CD4-positive, alpha-beta memory T cell (primary cell): ENCODE results near the gene TSPAN31. TPM values are rescaled to one million over a fixed set of nuclear protein-coding genes. Genes with fewer than 3 reads are reported as not detected.

Experiments
- CTCF ChIA-PET: fragments of 350-600 bp; sonication (Branson Sonifier 250); formaldehyde crosslinking; loops from one replicate; lab custom pipeline; 2021; ENCODE audit warnings: inconsistent platforms; ENCODE audit not compliant: partially characterized antibody; lab: Charles Lee
- POLR2A ChIA-PET: fragments of 350-600 bp; sonication (Branson Sonifier 250); formaldehyde crosslinking; loops from one replicate; lab custom pipeline; 2021; ENCODE audit not compliant: partially characterized antibody; lab: Charles Lee
- DNase-seq, 5 donors: peaks; one replicate each; pipeline versions ENCODE4 v3.0.0 to v3.0.0-alpha.2; 2020 to 2022; ENCODE audit warnings: mixed read lengths in 1 of 5
- H3K27ac ChIP-seq: one replicate; pipeline ENCODE4 v1.7.0; 2013; ENCODE audit warnings: low read depth, low read length
- H3K27me3 ChIP-seq: 2 replicates; pipeline ENCODE4 v1.7.0; 2013; ENCODE audit warnings: mild to moderate bottlenecking, low read length, moderate library complexity; ENCODE audit not compliant: insufficient read depth
- H3K36me3 ChIP-seq: 2 replicates; pipeline ENCODE4 v1.7.0; 2013; ENCODE audit warnings: mild to moderate bottlenecking, low read length, moderate library complexity; ENCODE audit not compliant: insufficient read depth
- H3K4me1 ChIP-seq: 2 replicates; pipeline ENCODE4 v1.7.0; 2013; ENCODE audit warnings: mild to moderate bottlenecking, low read length, moderate library complexity; ENCODE audit not compliant: insufficient read depth
- H3K4me3 ChIP-seq, 2 donors: one replicate each; pipeline ENCODE4 v1.7.0; 2013; ENCODE audit warnings: low read length in 2 of 2, mild to moderate bottlenecking in 1 of 2
- H3K9me3 ChIP-seq, 2 donors: one replicate each; pipeline ENCODE4 v1.7.0; 2013; ENCODE audit warnings: low read length in 2 of 2, control low read depth in 1 of 2; ENCODE audit not compliant: control insufficient read depth in 1 of 2
- H3K27ac Mint-ChIP-seq, 7 donors: one replicate each; pipeline ENCODE4 v1.8.0; 2020 to 2021; ENCODE audit warnings: mixed read lengths in 7 of 7, mild to moderate bottlenecking in 6 of 7, inconsistent platforms in 3 of 7, moderate library complexity in 3 of 7
- H3K27me3 Mint-ChIP-seq, 2 donors: one replicate each; pipeline ENCODE4 v1.8.0; 2020 to 2021; ENCODE audit warnings: mixed read lengths in 2 of 2
- H3K36me3 Mint-ChIP-seq, 2 donors: one replicate each; pipeline ENCODE4 v1.8.0; 2020 to 2021; ENCODE audit warnings: mixed read lengths in 2 of 2, inconsistent platforms in 1 of 2, mild to moderate bottlenecking in 1 of 2
- H3K4me1 Mint-ChIP-seq, 4 donors: one replicate each; pipeline ENCODE4 v1.8.0; 2020 to 2021; ENCODE audit warnings: mixed read lengths in 4 of 4, mild to moderate bottlenecking in 1 of 4
- H3K4me3 Mint-ChIP-seq, 8 donors: one replicate each; pipeline ENCODE4 v1.8.0; 2020 to 2021; ENCODE audit warnings: mixed read lengths in 8 of 8, mild to moderate bottlenecking in 7 of 8, moderate library complexity in 6 of 8, inconsistent platforms in 3 of 8
- H3K9me3 Mint-ChIP-seq, 8 donors: one replicate each; pipeline ENCODE4 v1.8.0; 2020 to 2021; ENCODE audit warnings: mixed read lengths in 8 of 8, mild to moderate bottlenecking in 5 of 8, inconsistent platforms in 3 of 8, moderate library complexity in 1 of 8
- intact Hi-C: fragments of 100-400 bp; cut with micrococcal nuclease; formaldehyde crosslinking; loops from one replicate; pipeline ENCODE4 v1.15.1; 2023
- polyA plus RNA-seq, 2 donors: library from polyadenylated mRNA; unstranded; fragments of 300-500 nt; fragmentation: Illumina TruSeq; gene quantifications; one replicate each; pipeline ENCODE4 v1.2.3, GENCODE V29; 2021
- total RNA-seq, 2 experiments: library from RNA; stranded (reverse); gene quantifications; one replicate each; pipeline ENCODE4 v1.2.3, GENCODE V29; 2021

TSPAN31 gene
- total and polyA plus RNA-seq, 4 experiments from 2014 or later = 27.5 to 76.2 (median 34.0) TPM

DNA sequence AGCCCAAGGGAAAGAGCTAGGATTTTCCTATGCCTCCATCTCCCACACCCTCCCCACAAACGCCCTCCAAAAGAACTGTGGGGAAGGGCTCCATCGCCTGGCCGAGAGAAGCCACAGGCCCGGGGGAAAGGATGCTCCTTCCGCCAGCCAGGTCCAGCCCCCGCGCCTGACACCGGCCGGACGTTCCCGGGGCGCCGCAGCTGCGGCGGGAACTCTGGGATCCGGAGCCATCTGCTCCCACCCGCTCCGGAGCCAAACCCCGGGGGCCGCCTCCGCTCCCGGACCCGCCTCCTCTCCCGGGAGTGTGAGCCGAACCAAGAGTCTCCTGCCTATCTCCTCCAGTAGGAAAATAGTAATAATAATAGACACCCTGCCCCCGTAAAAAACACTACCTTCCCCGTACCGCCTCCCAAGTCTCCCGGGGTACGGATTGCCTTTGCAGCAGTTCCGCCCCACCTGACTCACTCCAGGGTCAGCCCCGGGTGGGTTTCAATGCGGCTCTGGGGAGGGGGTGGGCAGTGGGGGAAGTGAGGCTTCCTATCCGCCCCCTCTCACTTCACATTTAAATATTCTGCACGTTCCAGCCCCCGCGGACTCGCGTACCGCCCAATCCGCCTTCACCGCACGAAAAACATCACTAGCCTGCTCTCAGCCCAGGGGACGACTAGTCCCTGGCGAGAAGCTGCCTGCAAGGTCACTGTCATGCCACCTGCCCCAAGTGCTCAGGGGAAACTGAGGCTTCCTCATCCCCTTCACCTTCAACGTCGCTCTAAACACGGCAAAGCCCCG is 8.7 kb upstream of the TSPAN31 start:
- Mint-ChIP-seq H3K4me3 (no peak overlapping the region), H3K36me3 (peaks cover 36 to 59% of the 10 kb centered on the region in 2 donors), H3K4me1 (peaks cover 24 to 46% (median 35%) of the 10 kb centered on the region in 4 donors), H3K9me3 (peaks cover 0 to 1% (median 0%) of the 10 kb centered on the region in 8 donors), H3K27ac (peak overlapping the region in 6 of 7 donors; percentile 48 to 81 (median 64)), H3K27me3 (no peaks in the 10 kb centered on the region)
- peak in 1 of 5 donors; percentile 33 for DNase-seq
- Histone ChIP-seq H3K9me3 (no peaks in the 10 kb centered on the region), H3K27me3 (no peaks in the 10 kb centered on the region), H3K4me3 (no peak overlapping the region), H3K27ac (no peak overlapping the region), H3K36me3 (peaks cover 53% of the 10 kb centered on the region), H3K4me1 (peaks cover 35% of the 10 kb centered on the region)
- ChIA-PET CTCF (interaction anchor here (1.4 kb wide), 1 partner anchor 153 kb away, joined by 3 read pairs; no protein-coding TSS in a partner anchor), POLR2A (interaction anchor here (1.0 kb wide), 1 partner anchor 9 kb away, joined by 3 read pairs; the partner anchor contains the start of gene TSPAN31)
- intact Hi-C loops = no loop called here

GRCh38 chr12:57736741-57737466 is 7.9 kb upstream of the TSPAN31 start:
- intact Hi-C loops = no loop called here
- Mint-ChIP-seq H3K4me1 (peaks cover 24 to 50% (median 38%) of the 10 kb centered on the region in 4 donors), H3K9me3 (peaks cover 0 to 1% (median 0%) of the 10 kb centered on the region in 8 donors), H3K36me3 (peaks cover 31 to 56% of the 10 kb centered on the region in 2 donors), H3K4me3 (peak overlapping the region in 1 of 8 donors; percentile 73), H3K27ac (peak overlapping the region in 4 of 7 donors; percentile 48 to 68 (median 64)), H3K27me3 (no peaks in the 10 kb centered on the region)
- Histone ChIP-seq H3K27me3 (no peaks in the 10 kb centered on the region), H3K9me3 (no peaks in the 10 kb centered on the region), H3K36me3 (peaks cover 46% of the 10 kb centered on the region), H3K4me3 (no peak overlapping the region), H3K4me1 (peaks cover 36% of the 10 kb centered on the region), H3K27ac (no peak overlapping the region)
- POLR2A ChIA-PET = no interaction called here
- peak in 1 of 5 donors; percentile 30 for DNase-seq
- CTCF ChIA-PET = interaction anchor here (1.4 kb wide), 1 partner anchor 154 kb away, joined by 3 read pairs; no protein-coding TSS in a partner anchor

DNA sequence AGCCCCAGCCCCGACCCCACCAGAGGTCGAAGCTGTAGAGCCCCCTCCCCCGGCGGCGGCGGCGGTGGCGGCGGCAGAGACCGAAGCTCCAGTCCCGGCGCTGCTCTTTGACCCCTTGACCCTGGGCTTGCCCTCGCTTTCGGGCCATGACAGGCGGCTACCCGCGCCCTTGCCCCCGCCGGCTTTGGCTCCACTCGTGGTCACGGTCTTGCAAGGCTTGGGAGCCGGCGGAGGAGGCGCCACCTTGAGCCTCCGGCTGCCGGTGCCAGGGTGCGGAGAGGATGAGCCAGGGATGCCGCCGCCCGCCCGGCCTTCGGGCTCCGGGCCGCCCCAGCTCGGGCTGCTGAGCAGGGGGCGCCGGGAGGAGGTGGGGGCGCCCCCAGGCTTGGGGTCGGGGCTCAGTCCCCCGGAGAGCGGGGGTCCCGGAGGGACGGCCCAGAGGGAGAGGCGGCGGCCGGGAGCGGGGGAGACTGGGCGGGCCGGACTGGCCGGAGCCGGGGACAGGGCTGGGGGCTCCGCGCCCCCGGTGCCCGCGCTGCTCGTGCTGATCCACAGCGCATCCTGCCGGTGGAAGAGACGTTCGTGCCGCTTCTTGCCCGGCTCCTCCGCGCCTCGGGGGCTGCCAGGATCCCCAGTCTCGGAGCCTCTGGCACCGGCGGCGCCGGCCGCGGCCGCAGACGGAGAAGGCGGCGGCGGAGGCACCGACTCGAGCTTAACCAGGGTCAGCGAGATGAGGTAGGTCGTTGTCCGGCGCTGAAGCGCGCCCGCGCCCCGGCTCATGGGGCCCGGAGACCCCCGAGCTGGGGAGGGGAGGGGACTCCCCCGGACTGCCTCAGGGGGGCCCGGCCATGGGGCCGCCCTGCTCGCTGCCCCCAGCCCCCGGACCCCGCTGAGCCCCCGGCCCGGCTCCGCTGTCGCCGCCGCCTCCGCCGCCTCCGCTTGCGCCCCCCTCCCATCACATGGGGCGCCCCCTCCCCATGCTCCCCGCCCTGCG is 7.1 kb upstream of the TSPAN31 start:
- ChIA-PET CTCF (no interaction called here), POLR2A (no interaction called here)
- H3K27ac Mint-ChIP-seq = no peak overlapping the region
- no peak for DNase-seq
- peaks cover 29 to 57% (median 43%) of the 10 kb centered on the region in 4 donors for H3K4me1 Mint-ChIP-seq
- Histone ChIP-seq H3K9me3 (no peaks in the 10 kb centered on the region), H3K27me3 (no peaks in the 10 kb centered on the region), H3K27ac (no peak overlapping the region), H3K4me1 (peaks cover 44% of the 10 kb centered on the region), H3K36me3 (peaks cover 37% of the 10 kb centered on the region), H3K4me3 (no peak overlapping the region)
- H3K36me3 Mint-ChIP-seq = peaks cover 23 to 52% of the 10 kb centered on the region in 2 donors
- H3K4me3 Mint-ChIP-seq = no peak overlapping the region
- H3K27me3 Mint-ChIP-seq = no peaks in the 10 kb centered on the region
- peaks cover 0 to 1% (median 0%) of the 10 kb centered on the region in 8 donors for H3K9me3 Mint-ChIP-seq
- intact Hi-C loops = no loop called here

DNA sequence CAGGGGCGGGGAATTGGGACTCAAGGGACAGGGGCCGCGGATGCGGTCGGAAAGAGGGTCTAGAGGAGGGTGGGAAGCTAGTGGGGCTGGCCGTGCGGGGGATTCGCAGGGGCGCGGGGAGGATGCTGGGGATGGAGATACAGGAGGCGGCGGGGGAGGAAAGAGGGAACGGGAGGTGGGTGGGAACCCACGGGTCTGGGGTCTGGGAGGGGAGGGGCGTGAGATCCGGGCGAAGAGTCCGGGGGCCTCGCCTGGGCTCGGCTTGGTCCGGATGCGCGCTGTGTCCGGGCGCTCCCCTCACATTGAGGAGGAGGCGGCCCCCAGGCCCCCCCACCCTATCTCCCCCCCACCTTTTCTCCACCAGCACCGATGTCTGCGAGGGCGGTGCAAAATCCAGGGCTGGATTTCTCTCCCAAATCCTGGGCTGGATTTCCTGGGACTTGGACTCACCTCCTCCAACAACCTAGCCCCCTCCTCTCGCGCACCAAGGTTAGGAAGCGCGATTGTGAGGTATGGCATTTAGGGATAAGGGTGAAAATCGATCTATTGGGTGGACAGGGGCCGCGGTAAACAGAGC is 6.1 kb upstream of the TSPAN31 start, which contains the start of gene AGAP2:
Gene AGAP2, minus strand, starts transcription at position 82 of the 577 bp plus-strand sequence. CDS start 496 bp downstream, outside the sequence.
- Histone ChIP-seq H3K9me3 (no peaks in the 10 kb centered on the region), H3K36me3 (peaks cover 27% of the 10 kb centered on the region), H3K27ac (peak within 1 kb of the TSS; percentile 92), H3K27me3 (no peaks in the 10 kb centered on the region), H3K4me3 (no peak within 1 kb of the TSS), H3K4me1 (peaks cover 51% of the 10 kb centered on the region)
- Mint-ChIP-seq H3K27me3 (no peaks in the 10 kb centered on the region), H3K4me1 (peaks cover 29 to 59% (median 44%) of the 10 kb centered on the region in 4 donors), H3K9me3 (peaks cover 0 to 1% (median 0%) of the 10 kb centered on the region in 8 donors), H3K4me3 (peak within 1 kb of the TSS; percentile 61 to 78 (median 72)), H3K36me3 (peaks cover 22 to 46% of the 10 kb centered on the region in 2 donors), H3K27ac (peak within 1 kb of the TSS; percentile 85 to 98 (median 91))
- intact Hi-C loops = no loop called here
- POLR2A ChIA-PET = interaction anchor here (0.7 kb wide), 1 partner anchor 15 kb away, joined by 3 read pairs; no protein-coding TSS in a partner anchor
- no peak for DNase-seq
- CTCF ChIA-PET = interaction anchor here (1.0 to 1.1 kb wide), 2 partner anchors 14 to 18 kb away, joined by 3 to 5 read pairs; no protein-coding TSS in a partner anchor

GRCh38 chr12:57739387-57739786 is 5.5 kb upstream of the TSPAN31 start:
- no peak for DNase-seq
- no peak overlapping the region for H3K4me3 ChIP-seq

More at GRCh38 chr12:57739387-57739786, 5.5 kb upstream of the TSPAN31 start:
- Histone ChIP-seq H3K27me3 (no peaks in the 10 kb centered on the region), H3K4me1 (peaks cover 58% of the 10 kb centered on the region), H3K36me3 (peaks cover 21% of the 10 kb centered on the region), H3K9me3 (no peaks in the 10 kb centered on the region), H3K27ac (peak overlapping the region; percentile 92)
- ChIA-PET CTCF (interaction anchor here (1.0 to 1.1 kb wide), 2 partner anchors 15 to 17 kb away, joined by 3 to 5 read pairs; no protein-coding TSS in a partner anchor), POLR2A (interaction anchor here (0.7 to 2.5 kb wide), 2 partner anchors 13 to 15 kb away, joined by 3 to 11 read pairs; no protein-coding TSS in a partner anchor)
- no peaks in the 10 kb centered on the region for H3K27me3 Mint-ChIP-seq
- peak overlapping the region; percentile 85 to 98 (median 91) for H3K27ac Mint-ChIP-seq
- H3K4me1 Mint-ChIP-seq = peaks cover 32 to 64% (median 48%) of the 10 kb centered on the region in 4 donors
- peaks cover 0 to 2% (median 0%) of the 10 kb centered on the region in 8 donors for H3K9me3 Mint-ChIP-seq
- intact Hi-C loops = no loop called here
- H3K4me3 Mint-ChIP-seq = peak overlapping the region; percentile 61 to 78 (median 72)
- H3K36me3 Mint-ChIP-seq = peaks cover 20 to 42% of the 10 kb centered on the region in 2 donors
